Neutrophil (primary cell): Measurements from ENCODE around the gene HOXB5.

Experiments used
- H3K27ac ChIP-seq: fragments of 200-600 bp; sonication (generic); 2 replicates; pipeline ENCODE4 v1.5.1; 2016; ENCODE audit warnings: mild to moderate bottlenecking, moderate library complexity
- H3K27me3 ChIP-seq: fragments of 200-600 bp; sonication (generic); 2 replicates; pipeline ENCODE4 v1.6.0; 2016; ENCODE audit warnings: mild to moderate bottlenecking
- H3K36me3 ChIP-seq: fragments of 200-600 bp; sonication (generic); 2 replicates; pipeline ENCODE4 v1.5.1; 2017
- H3K4me1 ChIP-seq, 2 experiments: fragments of 200-600 bp in 1 of 2; sonication (generic) in 1 of 2; 1 replicate in 1 of 2; 2 replicates in 1 of 2; pipeline versions ENCODE4 v1.5.1 to v1.6.1; 2013 to 2016; ENCODE audit warnings: low read depth in 1 of 2, low read length in 1 of 2, mild to moderate bottlenecking in 1 of 2, moderate library complexity in 1 of 2; ENCODE audit not compliant: control insufficient read depth in 1 of 2, insufficient read depth in 1 of 2
- H3K4me3 ChIP-seq, 2 experiments: fragments of 200-600 bp in 1 of 2; sonication (generic) in 1 of 2; 1 replicate in 1 of 2; 2 replicates in 1 of 2; pipeline ENCODE4 v1.5.1; 2013 to 2016; ENCODE audit warnings: low read depth in 1 of 2, low read length in 1 of 2, mild to moderate bottlenecking in 1 of 2, moderate library complexity in 1 of 2
- H3K9me3 ChIP-seq: fragments of 200-600 bp; sonication (generic); 2 replicates; pipeline ENCODE4 v1.5.1; 2016
- CTCF ChIP-seq: fragments of 200-600 bp; sonication (generic); IDR thresholded peaks from 2 replicates; pipeline ENCODE4 v1.5.1; 2016; ENCODE audit warnings: antibody characterized with exemption

Gene HOXB5

GRCh38 chr17:48576479-48577309 lies 16.9 kb downstream of the HOXB5 start:
- TF ChIP-seq CTCF: no peak
- Histone ChIP-seq H3K9me3 (no peaks in the 10 kb centered on the region), H3K4me3 (no peak overlapping the region), H3K27me3 (peaks cover 100% of the 10 kb centered on the region), H3K27ac (no peak overlapping the region), H3K4me1 (peaks cover 0 to 4% of the 10 kb centered on the region in 2 experiments), H3K36me3 (no peaks in the 10 kb centered on the region)

GRCh38 chr17:48575673-48576478 lies 17.7 kb downstream of the HOXB5 start:
- Histone ChIP-seq H3K4me1 (peaks cover 0 to 4% of the 10 kb centered on the region in 2 experiments), H3K27ac (no peak overlapping the region), H3K9me3 (no peaks in the 10 kb centered on the region), H3K36me3 (no peaks in the 10 kb centered on the region), H3K4me3 (no peak overlapping the region), H3K27me3 (peaks cover 100% of the 10 kb centered on the region)
- no peak for TF ChIP-seq CTCF

- Histone ChIP-seq H3K4me3 (no peak overlapping the region), H3K27me3 (peaks cover 100% of the 10 kb centered on the region)
Measured at GRCh38 chr17:48575066-48575582, 18.5 kb downstream of the HOXB5 start.

GRCh38 chr17:48574505-48575065 lies 19.0 kb downstream of the HOXB5 start:
- no peak for TF ChIP-seq CTCF
- H3K36me3 ChIP-seq: no peaks in the 10 kb centered on the region
- no peak overlapping the region for H3K4me3 ChIP-seq
- H3K4me1 ChIP-seq: peaks cover 0 to 4% of the 10 kb centered on the region in 2 experiments
- no peak overlapping the region for H3K27ac ChIP-seq
- peaks cover 100% of the 10 kb centered on the region for H3K27me3 ChIP-seq
- H3K9me3 ChIP-seq: no peaks in the 10 kb centered on the region

More at GRCh38 chr17:48575066-48575582, 18.5 kb downstream of the HOXB5 start:
- Histone ChIP-seq H3K27ac (no peak overlapping the region), H3K9me3 (no peaks in the 10 kb centered on the region), H3K4me1 (peaks cover 0 to 4% of the 10 kb centered on the region in 2 experiments), H3K36me3 (no peaks in the 10 kb centered on the region)
- TF ChIP-seq CTCF: no peak

GRCh38 chr17:48571826-48572417 lies 21.7 kb downstream of the HOXB5 start:
- Histone ChIP-seq H3K36me3 (no peaks in the 10 kb centered on the region), H3K4me1 (no peaks in the 10 kb centered on the region), H3K27ac (no peak overlapping the region), H3K9me3 (no peaks in the 10 kb centered on the region), H3K4me3 (no peak overlapping the region), H3K27me3 (peaks cover 100% of the 10 kb centered on the region)
- TF ChIP-seq CTCF: no peak
